NCI-H2196 (cell line): ENCODE results near the gene PLXNA4.
"Not testable (repeated sequence)": the region's sequence is repeated elsewhere in the genome, so short reads cannot be mapped to it uniquely, and the experiment has no call there.

ENCODE experiments used
- DNase-seq: peaks from one replicate; lab custom pipeline; 2025; ENCODE audit not compliant: unreplicated experiment; lab: John Stamatoyannopoulos, UW

The PLXNA4 gene

GRCh38 chr7:132398253-132398925 is 177.9 kb downstream of the PLXNA4 start:
- DNase-seq = no peak

- DNase-seq = no peak
Measured at GRCh38 chr7:132397070-132397469, 179.2 kb downstream of the PLXNA4 start.

GRCh38 chr7:132395361-132395760 is 180.9 kb downstream of the PLXNA4 start:
- no peak for DNase-seq

- DNase-seq = no peak
Measured at GRCh38 chr7:132394283-132395198, 181.7 kb downstream of the PLXNA4 start.

- DNase-seq = no peak
Measured at GRCh38 chr7:132393789-132394261, 182.4 kb downstream of the PLXNA4 start.

GRCh38 chr7:132392713-132393112 is 183.6 kb downstream of the PLXNA4 start:
- peak; percentile 24 for DNase-seq

GRCh38 chr7:132390705-132391104 is 185.6 kb downstream of the PLXNA4 start:
- DNase-seq = no peak

- DNase-seq = not testable (repeated sequence)
Measured at GRCh38 chr7:132390049-132390448, 186.2 kb downstream of the PLXNA4 start.

GRCh38 chr7:132388688-132389087 is 187.6 kb downstream of the PLXNA4 start:
- DNase-seq = no peak

GRCh38 chr7:132387596-132387995 is 188.7 kb downstream of the PLXNA4 start:
- no peak for DNase-seq

- DNase-seq = peak; percentile 69
Measured at GRCh38 chr7:132386201-132386681, 190.0 kb downstream of the PLXNA4 start.

- no peak for DNase-seq
Measured at GRCh38 chr7:132383962-132384361, 192.3 kb downstream of the PLXNA4 start.

GRCh38 chr7:132381742-132382472 is 194.4 kb downstream of the PLXNA4 start:
- DNase-seq = peak; percentile 24

- DNase-seq = no peak
Measured at GRCh38 chr7:132380059-132380458, 196.2 kb downstream of the PLXNA4 start.

GRCh38 chr7:132379292-132379691 is 197.0 kb downstream of the PLXNA4 start:
- DNase-seq = no peak

GRCh38 chr7:132377703-132378584 is 198.3 kb downstream of the PLXNA4 start:
- DNase-seq = no peak

GRCh38 chr7:132377015-132377414 is 199.3 kb downstream of the PLXNA4 start:
- no peak for DNase-seq

GRCh38 chr7:132376361-132377013 is 199.8 kb downstream of the PLXNA4 start:
- no peak for DNase-seq

GRCh38 chr7:132373879-132374278 is 202.4 kb downstream of the PLXNA4 start:
- no peak for DNase-seq

- no peak for DNase-seq
Measured at GRCh38 chr7:132373041-132373440, 203.2 kb downstream of the PLXNA4 start.
